ENCODE results near the gene ZNF275.

- TF ChIP-seq, protein P1, sequence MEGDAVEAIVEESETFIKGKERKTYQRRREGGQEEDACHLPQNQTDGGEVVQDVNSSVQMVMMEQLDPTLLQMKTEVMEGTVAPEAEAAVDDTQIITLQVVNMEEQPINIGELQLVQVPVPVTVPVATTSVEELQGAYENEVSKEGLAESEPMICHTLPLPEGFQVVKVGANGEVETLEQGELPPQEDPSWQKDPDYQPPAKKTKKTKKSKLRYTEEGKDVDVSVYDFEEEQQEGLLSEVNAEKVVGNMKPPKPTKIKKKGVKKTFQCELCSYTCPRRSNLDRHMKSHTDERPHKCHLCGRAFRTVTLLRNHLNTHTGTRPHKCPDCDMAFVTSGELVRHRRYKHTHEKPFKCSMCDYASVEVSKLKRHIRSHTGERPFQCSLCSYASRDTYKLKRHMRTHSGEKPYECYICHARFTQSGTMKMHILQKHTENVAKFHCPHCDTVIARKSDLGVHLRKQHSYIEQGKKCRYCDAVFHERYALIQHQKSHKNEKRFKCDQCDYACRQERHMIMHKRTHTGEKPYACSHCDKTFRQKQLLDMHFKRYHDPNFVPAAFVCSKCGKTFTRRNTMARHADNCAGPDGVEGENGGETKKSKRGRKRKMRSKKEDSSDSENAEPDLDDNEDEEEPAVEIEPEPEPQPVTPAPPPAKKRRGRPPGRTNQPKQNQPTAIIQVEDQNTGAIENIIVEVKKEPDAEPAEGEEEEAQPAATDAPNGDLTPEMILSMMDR (IDR thresholded peaks at IDR 0.05; ENCODE audit: insufficient read depth, low read length, poor library complexity, severe bottlenecking) = no peak
- TF ChIP-seq EZH2phosphoT487 (conservative IDR thresholded peaks at IDR 0.05; ENCODE audit: low read length) = no peak
Measured at GRCh38 chrX:153377727-153378126, 43.8 kb downstream of the ZNF275 start.

Data from SU-DHL-6 (cell line).